Dendritic cell treated with granulocyte-macrophage colony-stimulating factor and Interleukin-4, amounts not matched to agents 40 ng/mL and 50 ng/mL, for 4 days (primary cell): Measurements from ENCODE around the gene ERCC6.

Source experiments
- H3K27ac Mint-ChIP-seq: one replicate; pipeline ENCODE4 v1.8.0; 2022; ENCODE audit warnings: mild to moderate bottlenecking, mixed read lengths
- H3K27me3 Mint-ChIP-seq: one replicate; pipeline ENCODE4 v1.8.0; 2022; ENCODE audit warnings: mild to moderate bottlenecking, mixed read lengths
- H3K36me3 Mint-ChIP-seq: one replicate; pipeline ENCODE4 v1.8.0; 2022; ENCODE audit warnings: low read depth, mixed read lengths
- H3K4me1 Mint-ChIP-seq: one replicate; pipeline ENCODE4 v1.8.0; 2022; ENCODE audit warnings: low read depth, mixed read lengths
- H3K4me3 Mint-ChIP-seq: one replicate; pipeline ENCODE4 v1.8.0; 2022; ENCODE audit warnings: mild to moderate bottlenecking, moderate library complexity, mixed read lengths
- H3K9me3 Mint-ChIP-seq: one replicate; pipeline ENCODE4 v1.8.0; 2022; ENCODE audit warnings: mixed read lengths
- intact Hi-C: fragments of 100-400 bp; cut with micrococcal nuclease; formaldehyde crosslinking; loops from one replicate; pipeline ENCODE4 v1.15.0; 2022

Gene ERCC6

DNA sequence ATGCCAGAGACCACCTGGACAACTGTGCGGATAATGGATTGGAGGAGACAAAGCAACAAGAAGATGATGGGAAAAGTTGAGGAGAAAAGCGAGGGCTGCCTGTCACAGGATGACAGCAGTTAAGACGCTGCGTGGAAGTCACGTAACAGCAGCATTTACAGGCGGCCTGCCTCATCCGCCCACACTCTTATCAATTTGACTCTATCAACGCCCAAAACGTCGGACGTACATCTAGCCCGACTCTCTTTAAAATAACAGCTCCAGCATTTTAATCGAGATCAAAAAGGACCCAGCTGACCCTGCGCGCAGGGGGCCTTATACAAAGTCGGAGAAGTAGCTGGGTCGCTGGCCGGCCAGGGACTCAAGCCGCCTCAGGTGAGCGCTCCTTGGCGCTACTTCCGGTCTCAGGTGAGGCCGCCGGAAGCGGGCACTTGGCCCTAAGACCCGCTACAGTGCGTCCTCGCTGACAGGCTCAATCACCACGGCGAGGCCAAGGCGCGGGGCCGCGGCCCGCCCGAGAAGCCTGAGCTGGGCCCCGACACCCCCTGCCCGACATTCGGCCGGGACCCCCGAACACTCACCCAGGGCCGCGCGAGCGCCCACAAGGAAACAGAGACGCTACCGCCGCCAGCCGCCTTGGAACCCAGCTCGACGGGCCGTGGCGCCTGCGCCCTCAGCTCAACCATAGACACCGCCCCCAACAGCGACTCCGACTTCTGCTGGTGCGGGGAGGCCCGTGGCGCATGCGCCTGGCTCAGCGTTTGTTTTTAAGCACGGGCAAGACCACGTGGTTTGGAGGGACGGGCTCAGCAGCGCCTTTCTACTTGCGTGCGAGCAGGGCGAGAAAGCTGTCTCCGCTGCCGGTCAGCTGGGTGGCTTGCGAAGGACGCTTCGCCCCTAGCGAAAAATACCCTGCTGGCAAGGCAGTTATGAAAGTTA is at the start of gene ERCC6:
TSS of gene ERCC6 (minus strand) at position 741 of the 939 bp plus-strand sequence.
- peaks cover 23% of the 10 kb centered on the region for H3K36me3 Mint-ChIP-seq
- H3K27ac Mint-ChIP-seq = peak within 1 kb of the TSS; percentile 88
- intact Hi-C loops = no loop called here
- H3K4me1 Mint-ChIP-seq = peaks cover 52% of the 10 kb centered on the region
- peaks cover 3% of the 10 kb centered on the region for H3K9me3 Mint-ChIP-seq
- peak within 1 kb of the TSS; percentile 89 for H3K4me3 Mint-ChIP-seq
- H3K27me3 Mint-ChIP-seq = peaks cover 1% of the 10 kb centered on the region

DNA sequence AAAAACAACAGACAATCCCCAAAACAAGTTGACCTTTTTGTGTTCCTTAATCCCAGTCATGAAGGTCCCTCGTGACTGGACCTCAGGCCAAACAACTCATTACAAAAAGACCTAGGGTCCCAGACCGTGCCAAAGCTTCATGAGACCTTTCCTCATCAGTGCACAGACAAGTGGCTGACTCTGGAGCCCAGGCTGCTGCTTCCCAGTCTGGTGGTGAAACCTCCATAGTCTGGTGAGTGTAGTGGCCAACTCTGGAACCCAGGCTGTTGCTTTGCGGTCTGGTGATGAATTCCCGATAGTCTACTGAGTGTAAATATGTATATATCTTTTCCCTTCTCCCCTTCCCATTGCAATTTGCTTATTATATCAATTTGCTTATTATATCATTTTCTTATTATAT is 49.1 kb upstream of the ERCC6 start:
- Mint-ChIP-seq H3K36me3 (no peaks in the 10 kb centered on the region), H3K4me1 (peaks cover under 1% of the 10 kb centered on the region), H3K27me3 (peaks cover 24% of the 10 kb centered on the region), H3K27ac (no peak overlapping the region), H3K4me3 (no peak overlapping the region), H3K9me3 (peaks cover 17% of the 10 kb centered on the region)
- intact Hi-C loops = no loop called here

DNA sequence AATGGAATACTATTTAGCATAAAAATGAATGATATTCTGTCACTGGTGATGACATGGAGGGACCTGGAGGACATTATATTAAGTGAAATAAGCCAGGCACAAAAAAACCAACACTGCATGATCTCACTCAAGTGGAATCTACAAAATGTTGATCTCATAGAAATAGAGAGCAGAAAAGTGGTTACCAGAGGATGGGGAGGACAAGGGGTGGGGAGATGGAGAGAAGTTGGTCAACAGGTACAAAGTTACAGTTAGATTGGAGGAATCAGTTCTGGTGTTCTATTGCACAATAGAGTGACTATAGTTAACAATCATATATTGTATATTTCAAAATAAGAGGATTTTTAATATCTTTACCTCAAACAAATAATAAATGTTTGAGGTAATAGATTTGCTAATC is 46.5 kb upstream of the ERCC6 start:
- intact Hi-C loops = no loop called here
- peaks cover 18% of the 10 kb centered on the region for H3K27me3 Mint-ChIP-seq
- no peaks in the 10 kb centered on the region for H3K36me3 Mint-ChIP-seq
- H3K9me3 Mint-ChIP-seq = peaks cover 17% of the 10 kb centered on the region
- no peaks in the 10 kb centered on the region for H3K4me1 Mint-ChIP-seq
- no peak overlapping the region for H3K27ac Mint-ChIP-seq
- no peak overlapping the region for H3K4me3 Mint-ChIP-seq

DNA sequence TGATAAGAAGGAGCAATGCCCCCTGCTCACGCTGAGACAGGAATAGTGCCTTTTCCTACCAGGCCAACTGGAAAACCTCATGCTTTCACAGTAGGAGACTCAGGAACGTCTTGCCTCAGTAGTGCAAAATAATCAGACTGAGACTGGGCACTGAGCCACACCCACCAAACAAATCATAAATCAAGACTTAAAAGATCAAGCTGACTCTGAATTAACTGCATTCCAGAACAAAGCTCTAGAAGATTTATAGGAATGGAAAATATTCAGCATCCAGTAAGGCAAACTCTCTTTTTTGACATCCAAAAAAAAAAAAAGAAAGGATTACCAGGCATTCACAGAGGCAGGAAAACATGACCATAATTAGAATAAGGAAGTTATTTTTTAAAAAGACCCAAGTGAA is 40.7 kb upstream of the ERCC6 start:
- Mint-ChIP-seq H3K4me1 (no peaks in the 10 kb centered on the region), H3K9me3 (no peaks in the 10 kb centered on the region), H3K27me3 (peaks cover 13% of the 10 kb centered on the region), H3K36me3 (no peaks in the 10 kb centered on the region), H3K4me3 (no peak overlapping the region), H3K27ac (no peak overlapping the region)
- intact Hi-C loops = no loop called here

- intact Hi-C loops = no loop called here
- H3K4me1 Mint-ChIP-seq = no peaks in the 10 kb centered on the region
- H3K27ac Mint-ChIP-seq = no peak overlapping the region
- H3K9me3 Mint-ChIP-seq = no peaks in the 10 kb centered on the region
- peaks cover 10% of the 10 kb centered on the region for H3K27me3 Mint-ChIP-seq
- no peak overlapping the region for H3K4me3 Mint-ChIP-seq
- H3K36me3 Mint-ChIP-seq = no peaks in the 10 kb centered on the region
Measured at GRCh38 chr10:49578392-49578791, 39.5 kb upstream of the ERCC6 start.

DNA sequence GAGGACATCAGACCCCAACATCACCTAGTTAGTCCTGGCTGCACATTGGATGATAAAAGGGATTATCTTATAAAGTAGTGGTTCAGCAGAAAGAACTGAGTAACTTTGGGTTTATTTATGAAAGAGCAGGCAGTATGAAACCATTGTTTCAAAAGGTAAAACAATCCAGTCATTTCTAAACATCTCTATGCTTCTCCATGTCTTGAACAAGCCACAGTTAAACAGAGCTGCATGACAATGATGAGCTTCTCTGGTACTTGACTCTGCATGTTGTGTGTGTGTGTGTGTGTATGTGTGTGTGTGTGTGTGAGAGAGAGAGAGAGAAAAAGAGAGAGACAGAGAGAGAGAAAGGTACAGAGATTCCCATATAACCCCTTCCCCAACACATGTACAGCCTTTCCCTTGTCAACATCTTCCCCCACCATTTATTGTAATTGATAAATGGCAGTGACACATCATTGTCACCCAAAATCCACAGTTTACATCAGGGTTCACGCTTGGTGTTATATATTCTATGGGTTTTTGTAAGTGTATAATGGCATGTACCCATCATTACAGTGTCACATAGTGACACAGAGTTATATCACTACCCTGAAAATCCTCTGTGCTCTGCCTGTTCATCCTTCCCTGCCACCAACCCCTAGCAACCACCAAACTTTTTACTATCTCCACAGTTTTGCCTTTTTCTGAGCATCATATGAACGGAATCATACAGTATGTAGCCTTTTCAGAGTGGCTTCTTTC is 38.4 kb upstream of the ERCC6 start:
- intact Hi-C loops = no loop called here
- Mint-ChIP-seq H3K4me3 (no peak overlapping the region), H3K27me3 (peaks cover 6% of the 10 kb centered on the region)

DNA sequence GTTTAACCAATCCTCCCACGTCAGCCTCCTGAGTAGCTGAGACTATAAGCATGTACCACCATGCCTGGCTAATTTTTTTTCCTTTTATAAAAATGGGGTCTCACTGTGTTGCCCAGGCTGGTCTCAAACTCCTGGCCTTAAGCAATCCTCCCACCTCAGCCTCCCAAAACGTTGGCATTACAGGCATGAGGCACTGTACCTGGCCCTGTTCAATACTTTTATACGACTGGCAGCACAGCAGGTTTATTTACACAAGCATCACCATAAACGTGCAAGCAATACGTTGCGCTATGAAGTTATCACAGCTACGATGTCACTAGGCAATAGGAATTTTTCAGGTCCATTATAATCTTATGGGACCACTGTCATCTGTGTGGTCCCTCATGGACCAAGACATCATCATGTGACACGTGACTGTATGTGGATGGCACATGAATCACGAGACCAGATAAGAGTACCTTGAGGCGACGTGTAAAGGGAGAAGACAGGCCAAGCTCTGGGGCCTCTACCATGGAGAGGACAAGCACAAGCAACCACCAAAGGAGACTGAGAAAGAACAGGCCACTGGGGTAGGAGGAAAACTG is 36.7 kb upstream of the ERCC6 start:
- H3K4me1 Mint-ChIP-seq = no peaks in the 10 kb centered on the region
- H3K36me3 Mint-ChIP-seq = no peaks in the 10 kb centered on the region
- H3K27ac Mint-ChIP-seq = no peak overlapping the region
- peaks cover 10% of the 10 kb centered on the region for H3K27me3 Mint-ChIP-seq
- intact Hi-C loops = no loop called here
- H3K9me3 Mint-ChIP-seq = no peaks in the 10 kb centered on the region
- no peak overlapping the region for H3K4me3 Mint-ChIP-seq

More for the DNA sequence above, 38.4 kb upstream of the ERCC6 start:
- no peak overlapping the region for H3K27ac Mint-ChIP-seq
- no peaks in the 10 kb centered on the region for H3K4me1 Mint-ChIP-seq
- H3K9me3 Mint-ChIP-seq = no peaks in the 10 kb centered on the region
- no peaks in the 10 kb centered on the region for H3K36me3 Mint-ChIP-seq

DNA sequence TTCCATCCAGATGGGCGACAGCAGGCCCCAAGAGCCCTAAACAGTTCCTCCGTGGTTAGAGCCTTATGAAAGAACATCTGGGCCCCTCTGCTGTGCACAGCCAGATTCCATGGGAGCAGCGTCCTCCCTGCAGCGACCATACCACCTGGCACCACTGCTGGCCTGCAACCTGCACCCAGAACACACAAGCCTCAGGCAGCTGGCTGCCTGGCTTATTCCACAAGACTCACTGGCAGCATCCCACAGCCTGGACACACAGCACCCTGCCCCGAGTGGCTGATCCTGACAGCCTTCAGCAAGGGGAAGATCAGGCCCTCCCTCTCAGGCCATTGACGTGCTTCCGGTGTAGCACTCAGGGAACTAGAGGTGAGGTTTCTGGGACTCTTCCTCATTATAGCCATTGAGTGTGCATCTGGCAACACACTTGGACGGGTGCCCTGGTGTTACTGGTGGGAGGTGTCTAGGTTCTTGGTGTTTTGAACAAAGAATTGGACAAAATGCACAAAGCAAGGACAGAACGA is 33.7 kb upstream of the ERCC6 start:
- Mint-ChIP-seq H3K4me3 (no peak overlapping the region), H3K27ac (no peak overlapping the region), H3K36me3 (no peaks in the 10 kb centered on the region), H3K4me1 (peaks cover 17% of the 10 kb centered on the region), H3K9me3 (peaks cover 10% of the 10 kb centered on the region), H3K27me3 (peaks cover 15% of the 10 kb centered on the region)
- intact Hi-C loops = no loop called here

DNA sequence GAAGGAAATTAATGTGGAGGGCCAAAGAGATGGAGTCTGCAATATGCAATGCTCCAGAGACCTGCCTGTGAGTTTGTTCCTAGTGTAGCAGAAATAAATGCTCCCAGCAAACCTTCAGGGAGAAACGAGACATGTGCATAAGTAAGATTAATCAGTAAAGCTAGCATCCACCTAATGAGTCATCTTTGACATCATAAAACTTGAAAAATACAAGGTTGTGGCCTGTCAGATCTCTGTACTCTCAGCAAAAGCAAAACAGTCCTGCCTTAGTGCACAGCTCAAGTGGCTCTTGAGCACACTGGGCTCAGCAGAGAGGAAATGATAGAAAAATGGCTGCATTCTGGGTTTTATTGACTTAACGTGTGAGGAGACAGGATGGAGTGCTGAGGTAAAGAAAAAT is 32.5 kb upstream of the ERCC6 start:
- Mint-ChIP-seq H3K4me1 (peaks cover 18% of the 10 kb centered on the region), H3K27ac (no peak overlapping the region), H3K9me3 (peaks cover 10% of the 10 kb centered on the region), H3K27me3 (peaks cover 15% of the 10 kb centered on the region), H3K4me3 (no peak overlapping the region), H3K36me3 (no peaks in the 10 kb centered on the region)
- intact Hi-C loops = no loop called here

- no peaks in the 10 kb centered on the region for H3K36me3 Mint-ChIP-seq
- peaks cover 10% of the 10 kb centered on the region for H3K9me3 Mint-ChIP-seq
- H3K27me3 Mint-ChIP-seq = peaks cover 24% of the 10 kb centered on the region
- intact Hi-C loops = no loop called here
- H3K4me3 Mint-ChIP-seq = peak overlapping the region; percentile 21
- peak overlapping the region; percentile 58 for H3K27ac Mint-ChIP-seq
- H3K4me1 Mint-ChIP-seq = peaks cover 18% of the 10 kb centered on the region
Measured at GRCh38 chr10:49569031-49569631, 30.2 kb upstream of the ERCC6 start.

DNA sequence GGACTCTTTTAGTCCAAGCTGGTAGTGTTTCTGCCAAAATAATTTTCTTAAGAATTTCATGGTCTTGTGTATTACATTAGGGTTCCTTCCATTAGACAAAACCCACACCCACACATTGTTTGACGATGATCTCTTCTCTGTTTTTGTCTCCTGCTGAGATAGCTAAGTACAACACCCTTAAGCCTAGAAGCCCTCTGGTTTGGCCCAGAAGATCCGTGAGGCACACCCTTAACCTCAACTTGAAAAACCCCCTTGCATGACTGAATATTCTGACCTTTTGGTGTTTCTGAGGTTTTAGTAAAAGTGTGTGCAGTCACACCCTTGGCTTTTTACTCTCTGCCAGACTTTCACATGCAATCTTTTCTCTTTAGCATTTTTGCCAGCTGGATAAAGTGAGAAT is 29.3 kb upstream of the ERCC6 start:
- H3K27ac Mint-ChIP-seq = peak overlapping the region; percentile 58
- peak overlapping the region; percentile 21 for H3K4me3 Mint-ChIP-seq
- peaks cover 10% of the 10 kb centered on the region for H3K9me3 Mint-ChIP-seq
- no peaks in the 10 kb centered on the region for H3K36me3 Mint-ChIP-seq
- intact Hi-C loops = no loop called here
- H3K4me1 Mint-ChIP-seq = peaks cover 18% of the 10 kb centered on the region
- peaks cover 24% of the 10 kb centered on the region for H3K27me3 Mint-ChIP-seq

DNA sequence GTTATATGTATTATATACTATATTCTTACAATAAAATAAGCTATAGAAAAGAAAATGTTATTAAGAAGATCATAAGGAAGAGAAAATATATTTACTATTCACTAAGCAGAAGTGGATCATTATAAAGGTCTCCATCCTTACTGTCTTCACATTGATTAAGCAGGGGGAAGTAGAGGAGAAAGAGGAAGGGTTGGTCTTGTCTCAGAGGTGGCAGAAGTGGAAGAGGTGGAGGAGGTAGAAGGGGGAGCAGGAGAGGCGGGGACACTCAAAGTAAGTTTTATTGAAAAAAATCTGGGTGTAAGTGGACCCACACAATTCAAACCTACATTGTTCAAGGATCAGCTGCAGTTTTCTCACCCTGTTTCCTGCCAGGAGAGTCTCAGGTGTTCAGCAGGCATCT is 28.9 kb upstream of the ERCC6 start:
- Mint-ChIP-seq H3K9me3 (peaks cover 10% of the 10 kb centered on the region), H3K27me3 (peaks cover 27% of the 10 kb centered on the region), H3K4me3 (no peak overlapping the region), H3K36me3 (no peaks in the 10 kb centered on the region), H3K4me1 (peaks cover 18% of the 10 kb centered on the region), H3K27ac (peak overlapping the region; percentile 58)
- intact Hi-C loops = no loop called here

- peaks cover 18% of the 10 kb centered on the region for H3K4me1 Mint-ChIP-seq
- intact Hi-C loops = no loop called here
Measured at GRCh38 chr10:49564461-49565009, 25.6 kb upstream of the ERCC6 start.

More at GRCh38 chr10:49564461-49565009, 25.6 kb upstream of the ERCC6 start:
- no peaks in the 10 kb centered on the region for H3K36me3 Mint-ChIP-seq
- no peak overlapping the region for H3K4me3 Mint-ChIP-seq
- H3K27me3 Mint-ChIP-seq = peaks cover 33% of the 10 kb centered on the region
- H3K9me3 Mint-ChIP-seq = peaks cover 10% of the 10 kb centered on the region
- H3K27ac Mint-ChIP-seq = no peak overlapping the region
